Measurements from ENCODE around the gene PEX11A.

DNA sequence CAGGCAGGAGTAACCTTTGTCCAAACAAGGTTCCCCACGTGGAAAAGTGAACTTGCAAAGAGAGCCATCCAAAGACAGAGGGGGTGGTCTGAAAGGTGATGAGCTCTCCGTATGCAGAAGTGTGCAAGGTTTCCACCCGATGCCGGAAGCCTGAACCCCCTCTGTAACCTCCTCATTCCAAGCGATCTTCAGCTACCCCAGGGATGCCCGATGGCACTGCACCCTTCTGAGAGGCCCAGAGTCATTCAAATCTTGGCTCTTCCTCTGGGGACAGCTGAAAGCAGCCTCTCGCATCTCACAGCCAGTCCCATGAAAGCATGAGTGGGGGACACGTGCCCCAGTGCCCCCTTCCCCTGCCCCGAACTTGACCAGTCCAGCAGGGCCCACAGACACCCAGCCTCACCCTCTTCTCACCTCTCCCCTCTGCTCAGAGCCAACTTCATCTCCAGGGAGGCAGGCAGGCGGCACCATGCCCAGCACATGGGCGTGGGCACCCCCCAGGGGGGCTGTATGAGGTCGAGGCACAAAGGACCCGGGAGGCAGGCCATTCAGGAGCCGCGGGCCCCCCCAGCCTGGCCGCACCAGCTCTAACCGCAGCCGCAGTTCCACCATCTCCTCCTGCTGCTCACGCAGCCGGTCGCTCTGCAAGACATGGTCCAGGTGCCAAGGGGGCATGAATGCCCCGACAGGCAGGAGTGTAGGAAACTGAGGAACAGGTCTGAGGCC, 44.0 kb downstream of the PEX11A start:
- no peak for TF ChIP-seq CTCF (IDR thresholded peaks at IDR 0.05)
- TF ChIP-seq POLR2A (IDR thresholded peaks at IDR 0.05): no peak
- TF ChIP-seq EP300 (IDR thresholded peaks at IDR 0.05): no peak
